HG03565 (cell line): ENCODE data around the gene CES2.
"Not testable (repeated sequence)": the region's sequence is repeated elsewhere in the genome, so short reads cannot be mapped to it uniquely, and the experiment has no call there.

Source experiments
- ATAC-seq: cut with Tn5 transposase; IDR thresholded peaks from one replicate; pipeline ENCODE4 v1.9.1; 2021; ENCODE audit warnings: mild to moderate bottlenecking, moderate library complexity; ENCODE audit not compliant: unreplicated experiment

CES2 gene

GRCh38 chr16:66934138-66934838 is 1.0 kb upstream of the CES2 start, which contains the start of gene CIAO2B:
CIAO2B (minus strand) TSS chr16:66934402; CDS start chr16:66934364, 38 bp downstream.
- ATAC-seq: peak; percentile 60

GRCh38 chr16:66934839-66935313 is 440 bp upstream of the CES2 start:
- not testable (repeated sequence) for ATAC-seq

- ATAC-seq: no peak
These were observed 1.1 kb downstream of the CES2 start for GRCh38 chr16:66936462-66936861.

- ATAC-seq: no peak
These were observed 1.7 kb downstream of the CES2 start for GRCh38 chr16:66936889-66937554.

- ATAC-seq: no peak
These were observed 2.5 kb downstream of the CES2 start for GRCh38 chr16:66937725-66938337.

GRCh38 chr16:66939366-66939765 is 4.0 kb downstream of the CES2 start:
- ATAC-seq: no peak

GRCh38 chr16:66940236-66940635 is 4.9 kb downstream of the CES2 start:
- no peak for ATAC-seq

- no peak for ATAC-seq
These were observed 7.7 kb downstream of the CES2 start for GRCh38 chr16:66942981-66943380.

- no peak for ATAC-seq
These were observed 8.2 kb downstream of the CES2 start for GRCh38 chr16:66943426-66944053.

GRCh38 chr16:66944054-66944441 is 8.7 kb downstream of the CES2 start:
- ATAC-seq: no peak

- not testable (repeated sequence) for ATAC-seq
These were observed 9.7 kb downstream of the CES2 start for GRCh38 chr16:66944971-66945370.

GRCh38 chr16:66945939-66946338 is 10.6 kb downstream of the CES2 start:
- ATAC-seq: no peak

- ATAC-seq: no peak
These were observed 11.2 kb downstream of the CES2 start for GRCh38 chr16:66946541-66946940.

GRCh38 chr16:66946974-66947301 is 11.6 kb downstream of the CES2 start:
- no peak for ATAC-seq

- peak; percentile 66 for ATAC-seq
These were observed 12.2 kb downstream of the CES2 start for GRCh38 chr16:66947302-66948065.

GRCh38 chr16:66948134-66948836 is 13.0 kb downstream of the CES2 start:
- ATAC-seq: no peak

GRCh38 chr16:66948837-66949225 is 13.5 kb downstream of the CES2 start:
- ATAC-seq: no peak

GRCh38 chr16:66949472-66949871 is 14.2 kb downstream of the CES2 start:
- no peak for ATAC-seq

- ATAC-seq: no peak
These were observed 15.1 kb downstream of the CES2 start for GRCh38 chr16:66950437-66950836.
